HG03139 (cell line): ENCODE measurements around the gene PRPS2.

Source experiments
- ATAC-seq: cut with Tn5 transposase; IDR thresholded peaks from one replicate; pipeline ENCODE4 v1.9.1; 2021; ENCODE audit not compliant: unreplicated experiment

The PRPS2 gene

DNA sequence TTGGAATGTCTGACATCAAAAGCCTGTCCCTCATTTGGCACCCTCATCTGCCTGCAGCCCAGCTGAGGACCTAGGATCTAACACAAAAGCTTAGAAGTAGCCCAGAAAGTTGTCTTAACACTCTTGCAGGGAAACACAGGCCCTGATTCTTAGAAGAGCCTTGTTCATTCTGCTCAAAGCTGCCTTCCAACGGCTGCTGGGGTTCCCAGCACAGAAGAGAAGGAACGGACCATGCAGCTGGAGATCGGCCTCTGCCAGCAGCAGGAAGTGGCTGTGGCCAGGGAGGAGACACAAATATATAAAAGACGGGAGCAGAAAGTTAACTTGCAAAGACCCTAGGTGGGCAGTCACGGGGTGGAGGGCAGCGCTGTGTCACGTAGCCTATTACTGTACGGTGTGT, 20.4 kb downstream of the PRPS2 start:
- ATAC-seq = no peak

DNA sequence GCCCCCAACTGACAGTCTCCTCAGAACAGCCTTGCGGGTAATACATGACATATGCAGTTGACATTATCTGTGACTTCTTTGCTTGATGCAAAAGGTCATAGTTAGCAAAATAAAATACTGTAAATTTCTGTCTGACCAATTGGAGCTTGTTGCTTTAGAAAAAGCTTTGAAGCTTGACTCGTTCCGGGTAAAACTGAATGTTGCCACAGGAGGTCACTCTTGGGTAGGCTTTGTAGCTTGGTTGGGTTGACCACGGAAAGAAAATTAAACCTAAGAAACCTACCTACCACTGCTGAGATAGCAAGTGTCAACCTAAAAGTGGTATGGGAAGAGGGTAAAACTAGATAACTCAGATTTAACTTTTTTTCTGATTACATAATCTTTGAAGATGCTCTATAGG, 23.2 kb downstream of the PRPS2 start:
- no peak for ATAC-seq

DNA sequence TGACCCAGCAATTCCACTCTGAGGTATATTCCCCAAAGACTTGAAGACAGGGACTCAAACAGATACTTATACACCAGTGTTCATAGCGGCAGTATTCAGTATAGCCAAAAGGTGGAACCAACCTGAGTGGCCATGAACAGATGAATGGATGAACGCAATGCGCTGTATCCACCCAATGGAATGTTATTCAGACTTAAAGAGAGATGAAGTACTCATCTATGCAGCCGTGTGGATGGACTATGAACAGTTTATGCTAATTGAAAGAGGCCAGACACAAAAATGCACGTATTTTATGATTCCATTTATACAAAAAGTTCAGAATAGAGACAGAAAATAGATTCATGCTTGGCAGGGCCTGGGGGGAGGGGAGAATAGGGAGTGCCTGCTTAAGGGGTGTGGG, 26.3 kb downstream of the PRPS2 start:
- ATAC-seq = no peak

GRCh38 chrX:12819222-12819621, 28.0 kb downstream of the PRPS2 start:
- ATAC-seq = no peak

GRCh38 chrX:12820737-12821136, 29.5 kb downstream of the PRPS2 start:
- no peak for ATAC-seq

GRCh38 chrX:12824944-12825343, 33.7 kb downstream of the PRPS2 start:
- ATAC-seq = no peak

DNA sequence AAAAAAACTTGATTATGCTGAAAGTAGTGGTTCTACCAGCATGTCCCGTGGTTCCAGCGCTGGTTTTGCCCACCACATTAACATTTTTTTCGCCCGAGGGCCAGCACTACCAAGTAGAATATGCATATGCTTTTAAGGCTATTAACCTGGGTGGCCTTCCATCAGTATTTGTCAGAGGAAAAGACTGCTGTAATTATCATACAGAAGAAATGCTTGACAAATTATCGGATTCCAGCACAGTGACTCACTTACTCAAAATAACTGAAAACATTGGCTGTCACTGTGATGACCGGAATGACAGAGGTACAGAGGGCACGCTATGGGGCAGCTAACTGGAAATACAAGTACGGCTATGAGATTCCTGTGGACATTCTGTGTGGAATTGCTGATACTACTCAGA, 34.6 kb downstream of the PRPS2 start:
- no peak for ATAC-seq

GRCh38 chrX:12843061-12843667, 52.0 kb downstream of the PRPS2 start:
- ATAC-seq = peak; percentile 16

DNA sequence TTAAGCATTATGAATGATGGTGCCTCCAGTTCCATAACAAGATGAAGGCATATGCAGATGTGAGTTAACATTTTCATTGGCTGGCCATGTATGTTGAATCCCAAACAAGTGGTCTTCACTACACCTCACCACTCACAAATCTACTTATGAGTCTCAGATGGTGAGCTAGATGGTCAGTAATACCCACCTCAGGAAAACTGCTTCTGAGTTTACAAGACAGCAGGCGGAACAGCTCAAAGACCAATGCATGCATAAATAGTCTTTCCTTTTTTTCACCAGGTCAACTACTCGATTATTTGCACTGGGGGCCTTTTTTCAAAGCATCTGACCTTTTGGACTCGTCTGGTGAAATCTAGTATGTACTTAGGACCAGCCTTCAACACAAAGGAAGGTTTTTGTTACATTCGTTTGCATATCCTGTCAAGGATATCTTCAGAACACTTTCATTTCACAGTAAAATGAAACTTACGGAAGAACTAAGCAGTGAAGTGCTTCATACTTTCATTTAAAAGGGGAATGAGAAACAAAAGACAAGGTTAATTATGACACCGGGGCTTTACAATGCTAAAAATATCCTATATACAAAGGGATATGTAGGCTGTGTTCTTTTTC, 52.6 kb downstream of the PRPS2 start:
- ATAC-seq = peak; percentile 88

DNA sequence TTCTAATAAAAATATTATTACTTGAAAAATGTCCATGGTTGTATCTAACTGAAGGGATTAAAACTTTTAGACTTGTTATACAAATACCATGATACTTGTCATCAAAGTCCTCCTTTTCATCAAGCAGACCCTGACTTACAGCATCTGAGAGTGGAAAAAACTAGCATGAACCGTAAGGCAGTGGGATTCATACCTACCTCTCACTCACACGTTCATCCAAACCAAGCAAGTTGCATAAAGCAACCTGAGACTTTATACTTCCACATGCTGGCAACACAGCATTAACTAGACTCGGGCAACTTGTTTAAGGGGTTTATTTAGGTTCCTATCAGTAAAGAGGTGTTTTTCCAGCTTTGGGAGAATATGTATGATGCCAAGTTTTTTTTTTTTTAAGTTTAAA, 53.1 kb downstream of the PRPS2 start:
- ATAC-seq = peak; percentile 21

GRCh38 chrX:12865359-12865758, 74.1 kb downstream of the PRPS2 start:
- no peak for ATAC-seq

DNA sequence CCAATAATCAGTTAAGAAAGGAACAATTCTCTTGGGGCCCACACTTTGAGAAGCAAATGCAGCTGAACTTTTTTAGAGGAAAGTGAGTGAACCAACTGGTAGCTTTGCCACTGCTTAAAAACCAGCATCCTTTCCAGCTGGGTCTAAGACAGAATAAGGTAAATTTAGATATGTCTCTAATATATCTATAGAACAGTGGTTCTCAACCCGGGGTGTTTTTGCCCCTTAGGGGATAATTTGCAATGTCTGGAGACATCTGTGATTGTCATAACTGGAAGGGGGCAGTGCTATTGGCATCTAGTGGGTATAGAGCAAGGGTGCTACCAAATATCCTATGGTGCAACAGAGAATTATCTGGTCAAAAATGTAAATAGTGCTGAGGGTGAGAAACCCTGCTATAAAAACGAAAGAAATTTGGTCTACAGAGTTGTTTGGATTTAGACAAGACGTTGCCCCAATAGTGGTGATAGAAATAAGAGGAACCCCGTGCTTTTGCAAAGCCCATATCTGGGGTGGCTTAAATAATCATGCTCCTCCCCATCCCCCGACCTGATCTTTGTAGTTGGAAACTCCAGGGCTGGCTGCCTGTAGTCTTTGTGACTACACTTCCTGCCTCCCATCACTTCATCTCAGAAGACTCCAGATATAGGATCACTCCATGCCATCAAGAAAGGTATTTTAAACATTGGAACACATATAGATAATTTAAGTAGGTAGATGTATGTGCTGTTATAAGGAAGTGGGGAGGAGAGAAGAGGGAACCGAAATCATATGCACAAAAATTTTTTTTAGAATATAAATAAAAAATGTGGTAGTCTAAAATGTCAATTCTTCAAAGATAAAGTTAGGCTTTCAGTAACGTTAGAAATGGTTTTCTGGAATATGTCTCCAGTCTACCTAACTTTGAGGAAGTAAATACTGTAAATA, 75.5 kb downstream of the PRPS2 start, which contains the start of gene TLR7:
TLR7 (plus strand) TSS at position 622 of the 927 bp plus-strand sequence. CDS start 507 bp downstream, outside the sequence.
- ATAC-seq = no peak

GRCh38 chrX:12867685-12868084, 76.5 kb downstream of the PRPS2 start:
- no peak for ATAC-seq

DNA sequence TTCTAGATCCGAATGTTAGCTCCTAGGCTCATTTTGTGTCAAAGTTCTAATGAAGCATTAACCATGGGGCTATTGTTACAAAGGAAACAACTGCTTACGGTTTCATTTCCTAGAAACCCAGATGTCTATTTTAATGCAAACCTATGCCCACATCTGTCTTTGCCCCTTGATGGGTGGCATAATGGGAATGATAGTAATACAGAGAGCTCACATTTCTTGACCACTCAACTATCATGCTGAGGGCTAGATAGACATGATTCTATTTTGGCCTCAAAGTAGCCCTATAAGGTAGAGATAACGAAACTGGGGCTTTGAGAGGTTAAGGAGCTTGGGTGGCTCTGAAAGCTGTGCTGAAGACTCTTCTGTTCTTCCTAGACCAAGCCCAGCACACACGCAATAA, 77.5 kb downstream of the PRPS2 start:
- no peak for ATAC-seq

DNA sequence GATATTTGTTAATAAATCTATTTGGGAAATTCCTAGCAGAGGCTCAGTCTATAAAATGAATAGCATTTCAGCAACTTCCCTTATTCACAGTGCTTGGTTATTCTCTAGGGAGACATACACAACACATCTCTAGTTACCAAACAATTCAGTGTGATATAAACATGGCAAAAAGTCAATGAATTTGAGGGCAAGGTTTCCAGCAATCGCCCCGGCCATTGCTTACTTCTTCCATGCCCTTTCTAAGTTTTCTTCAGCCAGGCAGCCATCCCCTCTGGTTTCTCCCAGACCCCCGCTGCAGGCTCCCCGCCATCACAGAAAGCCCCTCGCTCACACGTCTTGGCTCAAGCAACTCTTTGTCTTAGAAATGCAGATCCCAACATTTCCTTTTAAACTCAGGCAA, 80.0 kb downstream of the PRPS2 start:
- no peak for ATAC-seq

- no peak for ATAC-seq
Measured at GRCh38 chrX:12872741-12873140, 81.5 kb downstream of the PRPS2 start.
